Measurements from ENCODE around the gene GNGT2. TPM values are rescaled to one million over a fixed set of nuclear protein-coding genes. Genes with fewer than 3 reads are reported as not detected.

Gene GNGT2
- total RNA-seq, 2 donors from 2014 or later, result 24.6 to 27.5 TPM

DNA sequence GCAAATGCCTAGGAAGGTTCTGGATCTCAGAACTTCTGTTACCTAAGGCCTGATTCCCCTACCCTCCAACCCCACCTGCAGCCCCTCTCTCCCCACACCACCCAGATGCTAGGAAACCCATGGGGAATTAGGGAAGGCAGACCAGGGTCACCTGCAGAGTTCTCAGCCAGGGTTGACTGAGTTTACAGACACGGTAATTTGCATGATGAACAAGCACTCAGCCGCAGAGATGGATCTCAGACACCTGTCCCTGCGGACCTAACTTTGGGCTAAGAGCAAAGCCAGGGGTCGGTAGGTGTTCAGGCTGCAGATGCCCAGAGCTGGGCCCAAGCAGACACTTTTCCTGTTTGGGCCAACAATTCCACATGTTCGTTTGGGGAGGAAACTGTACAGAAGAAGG, 3.0 kb upstream of the GNGT2 start:
- no peaks in the 10 kb centered on the region for H3K27me3 Mint-ChIP-seq (ENCODE audit: low read depth)
- H3K36me3 Mint-ChIP-seq (ENCODE audit: insufficient read depth in 2 of 2), result peaks cover 4 to 10% of the 10 kb centered on the region in 2 donors
- peaks cover 93% of the 10 kb centered on the region for H3K4me1 Mint-ChIP-seq (ENCODE audit: low read depth)
- H3K9me3 Mint-ChIP-seq, result no peaks in the 10 kb centered on the region
- peak overlapping the region; percentile 92 to 96 for H3K4me3 Mint-ChIP-seq
- ATAC-seq (replicated peaks in 1 of 2) (no peak), DNase-seq (no peak)
- H3K27ac Mint-ChIP-seq, result peak overlapping the region; percentile 76

DNA sequence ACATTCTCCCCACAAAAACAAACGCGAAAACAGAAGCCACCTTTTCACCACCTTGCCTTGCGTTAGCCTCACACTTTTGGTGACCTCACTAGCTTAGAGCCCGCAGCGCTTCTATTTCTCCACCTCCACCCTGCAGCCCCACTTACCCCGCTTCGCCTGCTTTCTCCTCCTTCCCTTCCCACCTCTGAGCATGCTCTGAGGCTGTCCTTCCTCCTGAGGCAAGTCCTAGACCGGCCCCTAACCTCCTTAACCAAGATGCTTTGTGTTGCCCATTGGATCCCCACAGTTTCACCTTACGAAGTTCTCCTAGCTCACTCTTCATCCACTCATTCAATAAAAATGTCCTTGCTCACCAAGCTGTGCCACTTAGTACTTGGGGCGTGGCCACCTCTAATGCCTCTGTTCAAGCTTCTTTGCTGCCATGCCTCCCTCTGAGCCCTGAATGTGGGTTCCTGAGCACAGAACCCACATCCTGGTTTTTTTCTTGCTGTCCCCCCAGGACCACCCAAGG, 1.3 kb downstream of the GNGT2 start:
- no peaks in the 10 kb centered on the region for H3K9me3 Mint-ChIP-seq

DNA sequence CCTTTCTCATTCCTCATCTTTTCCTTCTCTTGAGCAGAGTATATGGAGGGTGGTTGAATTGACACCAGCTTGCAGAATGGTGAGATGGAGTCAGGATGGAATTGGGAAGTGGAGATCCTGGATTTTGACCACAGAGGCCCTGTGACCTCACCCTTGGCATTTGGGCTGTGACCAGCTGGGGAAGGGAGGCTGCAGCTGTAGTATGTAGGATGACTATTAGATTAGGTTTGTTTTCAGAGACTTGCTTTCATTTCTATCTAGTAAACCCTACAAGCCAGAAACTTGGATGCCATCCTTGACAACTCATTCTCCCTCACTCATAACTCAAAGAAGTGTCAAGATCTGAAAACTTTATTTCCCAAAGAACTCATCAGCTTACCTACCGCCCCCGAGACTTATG, 5.9 kb downstream of the GNGT2 start:
- H3K36me3 Mint-ChIP-seq (ENCODE audit: insufficient read depth in 2 of 2), result peaks cover 3 to 8% of the 10 kb centered on the region in 2 donors

More for the DNA sequence above, 1.3 kb downstream of the GNGT2 start:
- Mint-ChIP-seq H3K27ac (peak overlapping the region; percentile 93), H3K4me3 (peak overlapping the region; percentile 92 to 96), H3K4me1 (ENCODE audit: low read depth) (peaks cover 52% of the 10 kb centered on the region), H3K27me3 (ENCODE audit: low read depth) (no peaks in the 10 kb centered on the region), H3K36me3 (ENCODE audit: insufficient read depth in 2 of 2) (peaks cover 5 to 11% of the 10 kb centered on the region in 2 donors)
- DNase-seq (peak in 1 of 2 donors; percentile 20), ATAC-seq (replicated peaks in 1 of 2) (peak; percentile 8 to 20)

DNA sequence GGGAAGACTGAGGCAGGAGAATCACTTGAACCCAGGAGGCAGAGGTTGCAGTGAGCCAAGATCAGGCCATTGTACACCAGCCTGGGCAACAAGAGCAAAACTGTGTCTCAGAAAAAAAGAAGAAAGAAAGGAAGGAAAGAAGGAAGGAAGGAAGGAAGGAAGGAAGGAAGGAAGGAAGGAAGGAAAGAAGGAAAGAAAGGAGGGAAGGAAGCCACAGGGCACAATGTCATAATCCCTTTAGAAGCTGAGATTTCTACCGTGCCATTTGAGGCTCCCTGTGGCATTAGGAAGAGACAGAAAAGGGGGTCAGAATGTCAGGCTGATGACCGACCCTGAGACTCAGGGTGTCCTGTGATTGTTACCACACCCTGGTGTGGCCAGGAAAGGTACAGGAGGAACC, 6.6 kb downstream of the GNGT2 start:
- H3K4me3 Mint-ChIP-seq, result no peak overlapping the region
- H3K27ac Mint-ChIP-seq, result no peak overlapping the region
- no peak for ATAC-seq (replicated peaks in 1 of 2)
- H3K4me1 Mint-ChIP-seq (ENCODE audit: low read depth), result peaks cover 3% of the 10 kb centered on the region
- no peaks in the 10 kb centered on the region for H3K27me3 Mint-ChIP-seq (ENCODE audit: low read depth)
- H3K36me3 Mint-ChIP-seq (ENCODE audit: insufficient read depth in 2 of 2), result peaks cover 3 to 8% of the 10 kb centered on the region in 2 donors
- H3K9me3 Mint-ChIP-seq, result no peaks in the 10 kb centered on the region
- no peak for DNase-seq

More for the DNA sequence above, 5.9 kb downstream of the GNGT2 start:
- Mint-ChIP-seq H3K27ac (no peak overlapping the region), H3K9me3 (no peaks in the 10 kb centered on the region), H3K27me3 (ENCODE audit: low read depth) (no peaks in the 10 kb centered on the region), H3K4me1 (ENCODE audit: low read depth) (peaks cover 11% of the 10 kb centered on the region), H3K4me3 (no peak overlapping the region)
- DNase-seq, result no peak
- ATAC-seq (replicated peaks in 1 of 2), result no peak

DNA sequence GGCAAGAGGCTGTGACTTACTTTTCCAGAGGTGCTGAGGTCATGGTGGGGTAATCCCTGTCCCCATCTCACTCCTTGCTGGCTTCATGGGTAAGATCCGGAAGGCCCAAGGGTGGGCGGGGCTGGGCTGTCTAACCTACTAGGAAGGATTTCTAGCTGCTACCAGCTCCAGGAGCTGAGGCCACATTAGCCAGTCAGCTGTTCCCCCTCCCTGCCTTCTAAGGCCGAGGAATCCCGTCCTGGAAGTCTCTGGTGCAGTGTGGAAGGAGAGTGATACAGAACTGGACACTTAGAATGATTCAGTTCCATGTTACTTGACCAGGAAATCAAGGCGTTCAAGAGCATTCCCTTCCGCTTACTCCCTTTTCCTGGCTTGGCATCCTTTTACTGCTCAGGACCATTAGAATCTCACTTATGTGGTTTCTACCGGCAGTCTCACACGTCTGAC, 8.9 kb downstream of the GNGT2 start:
- H3K9me3 Mint-ChIP-seq, result no peaks in the 10 kb centered on the region
- no peak overlapping the region for H3K4me3 Mint-ChIP-seq
- H3K36me3 Mint-ChIP-seq (ENCODE audit: insufficient read depth in 2 of 2), result peaks cover 3 to 5% of the 10 kb centered on the region in 2 donors

DNA sequence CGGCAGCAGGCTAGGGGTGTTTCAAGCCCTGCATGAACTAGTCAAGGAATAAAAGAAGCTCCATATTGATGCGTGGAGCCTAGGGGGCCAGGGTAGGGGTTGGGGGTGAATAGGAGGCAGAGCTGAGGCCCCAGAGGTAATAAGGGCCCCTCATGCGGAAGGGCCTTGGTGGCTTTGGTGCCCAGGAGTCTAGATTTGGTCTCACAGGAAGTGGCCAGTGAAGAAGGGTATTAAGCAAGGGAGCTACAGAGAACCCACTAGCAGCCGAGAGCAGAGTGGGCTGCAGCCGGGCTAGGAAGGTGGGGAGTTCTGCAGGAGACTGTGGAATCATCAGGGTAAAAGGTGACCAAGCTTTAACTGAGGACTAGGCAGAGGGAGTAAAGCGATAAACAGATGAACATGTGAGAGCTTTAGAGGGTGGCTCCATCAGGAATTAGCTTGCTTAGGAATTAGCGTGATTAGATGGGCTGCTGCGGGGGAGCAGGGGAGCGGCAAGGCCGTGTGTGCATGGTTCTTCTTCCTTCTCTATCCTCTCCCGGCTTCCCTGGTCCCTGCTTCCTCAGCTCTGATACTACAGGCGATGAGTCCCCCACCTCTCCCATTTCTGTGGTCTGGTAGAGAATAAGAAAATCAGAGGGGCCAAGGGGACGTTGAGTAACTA, 9.8 kb downstream of the GNGT2 start:
- ATAC-seq (replicated peaks in 1 of 2) (no peak), DNase-seq (no peak)
- Mint-ChIP-seq H3K27me3 (ENCODE audit: low read depth) (no peaks in the 10 kb centered on the region), H3K9me3 (no peaks in the 10 kb centered on the region), H3K27ac (no peak overlapping the region), H3K4me1 (ENCODE audit: low read depth) (peaks cover 6% of the 10 kb centered on the region), H3K36me3 (ENCODE audit: insufficient read depth in 2 of 2) (peaks cover 0 to 3% of the 10 kb centered on the region in 2 donors), H3K4me3 (no peak overlapping the region)

More for the DNA sequence above, 8.9 kb downstream of the GNGT2 start:
- Mint-ChIP-seq H3K4me1 (ENCODE audit: low read depth) (no peaks in the 10 kb centered on the region), H3K27ac (no peak overlapping the region), H3K27me3 (ENCODE audit: low read depth) (no peaks in the 10 kb centered on the region)
- no peak for ATAC-seq (replicated peaks in 1 of 2)
- no peak for DNase-seq

DNA sequence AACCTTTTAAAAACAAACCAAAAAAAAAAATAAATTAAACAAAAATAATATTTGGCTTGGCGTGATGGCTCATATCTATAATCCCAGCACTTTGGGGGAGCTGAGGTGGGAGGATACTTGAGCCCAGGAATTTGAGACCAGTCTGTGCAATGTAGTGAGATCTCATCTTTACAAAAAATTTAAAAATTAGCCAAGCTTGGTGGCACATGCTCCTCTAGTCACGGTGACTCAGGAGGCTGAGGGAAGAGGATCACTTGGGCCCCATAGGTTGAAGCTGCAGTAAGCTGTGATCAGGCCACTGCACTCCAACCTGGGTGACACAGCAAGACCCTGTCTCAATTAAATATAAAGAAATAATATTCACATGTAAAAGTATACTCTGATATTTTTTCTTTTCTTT, 12.2 kb downstream of the GNGT2 start:
- peaks cover 29% of the 10 kb centered on the region for H3K4me1 Mint-ChIP-seq (ENCODE audit: low read depth)
- no peak overlapping the region for H3K4me3 Mint-ChIP-seq
- no peaks in the 10 kb centered on the region for H3K36me3 Mint-ChIP-seq (ENCODE audit: insufficient read depth in 2 of 2)
- no peak overlapping the region for H3K27ac Mint-ChIP-seq
- DNase-seq (no peak), ATAC-seq (replicated peaks in 1 of 2) (no peak)
- no peaks in the 10 kb centered on the region for H3K27me3 Mint-ChIP-seq (ENCODE audit: low read depth)
- no peaks in the 10 kb centered on the region for H3K9me3 Mint-ChIP-seq

DNA sequence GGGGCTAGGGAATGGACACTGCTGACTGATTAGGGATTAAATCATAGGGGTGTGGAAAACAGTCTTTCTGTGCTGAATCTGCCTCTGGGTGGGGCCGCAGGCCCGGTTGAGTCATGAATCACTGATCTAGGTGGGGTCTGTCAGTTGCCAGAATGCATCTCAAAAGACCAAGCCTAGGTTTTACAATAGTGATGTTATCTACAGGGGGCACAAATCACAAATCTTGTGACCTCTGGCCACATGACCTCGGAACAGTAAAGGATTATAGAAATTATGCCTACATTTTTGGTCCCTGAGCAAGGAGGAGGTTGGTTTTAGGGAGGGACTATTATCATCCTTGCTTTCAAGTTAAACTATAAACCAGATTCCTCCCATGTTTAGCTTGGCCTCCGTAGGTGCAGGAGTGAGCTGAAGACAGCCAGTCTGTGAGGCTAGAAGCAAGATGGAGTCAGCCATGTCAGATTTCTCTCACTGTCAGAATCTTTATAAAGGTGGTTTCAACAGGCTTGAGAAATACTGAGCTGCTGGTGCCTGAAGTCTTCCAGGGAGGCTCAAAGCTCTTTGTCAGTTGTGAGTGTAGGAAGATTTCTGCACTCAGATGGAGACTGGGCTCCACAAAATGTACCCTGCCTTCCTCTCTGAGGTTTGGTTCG, 12.9 kb downstream of the GNGT2 start:
- peaks cover 36% of the 10 kb centered on the region for H3K4me1 Mint-ChIP-seq (ENCODE audit: low read depth)
- H3K36me3 Mint-ChIP-seq (ENCODE audit: insufficient read depth in 2 of 2), result no peaks in the 10 kb centered on the region
- H3K27me3 Mint-ChIP-seq (ENCODE audit: low read depth), result no peaks in the 10 kb centered on the region
- ATAC-seq (replicated peaks in 1 of 2) (no peak), DNase-seq (no peak)
- H3K27ac Mint-ChIP-seq, result no peak overlapping the region
- H3K4me3 Mint-ChIP-seq, result no peak overlapping the region
- no peaks in the 10 kb centered on the region for H3K9me3 Mint-ChIP-seq

DNA sequence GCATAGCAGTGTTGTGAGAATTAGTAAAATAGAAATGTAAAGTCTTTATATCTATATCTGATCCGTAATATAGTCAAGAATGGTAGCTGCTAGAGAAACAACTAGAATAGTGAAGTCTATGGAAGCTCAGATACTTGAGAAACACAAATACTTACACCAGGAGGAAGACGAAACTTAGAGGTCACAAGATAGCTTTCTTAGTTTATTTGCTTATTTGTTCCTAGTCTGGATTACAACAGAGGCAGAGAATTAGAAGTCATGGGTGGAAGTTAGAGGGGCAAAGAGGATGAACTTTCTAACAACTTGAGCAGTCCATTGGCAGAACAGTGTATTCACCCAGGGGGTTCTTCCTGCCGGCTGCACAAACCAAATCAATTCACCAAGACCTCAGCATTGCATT, 13.9 kb downstream of the GNGT2 start:
- Mint-ChIP-seq H3K9me3 (no peaks in the 10 kb centered on the region), H3K4me1 (ENCODE audit: low read depth) (peaks cover 44% of the 10 kb centered on the region), H3K36me3 (ENCODE audit: insufficient read depth in 2 of 2) (no peaks in the 10 kb centered on the region), H3K27ac (no peak overlapping the region), H3K27me3 (ENCODE audit: low read depth) (no peaks in the 10 kb centered on the region), H3K4me3 (no peak overlapping the region)
- ATAC-seq (replicated peaks in 1 of 2) (no peak), DNase-seq (no peak)

DNA sequence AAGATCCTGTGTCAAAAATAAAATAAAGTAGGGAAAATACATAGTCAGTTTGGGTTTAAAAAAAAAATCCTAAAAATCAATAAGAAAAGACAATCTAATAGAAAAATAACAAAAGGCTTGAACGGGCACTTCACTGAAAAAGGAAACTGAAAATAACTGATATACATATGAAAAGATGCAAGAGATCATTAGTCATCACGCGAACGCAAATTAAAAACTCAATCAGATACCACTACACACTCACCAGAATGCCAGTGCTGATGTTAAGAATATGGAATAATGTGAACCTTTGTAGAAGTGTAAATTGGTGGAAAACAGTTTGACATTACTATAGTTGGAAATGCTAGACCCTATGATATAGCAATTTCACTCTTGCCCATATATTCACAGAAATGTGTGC, 14.6 kb downstream of the GNGT2 start:
- H3K9me3 Mint-ChIP-seq, result no peaks in the 10 kb centered on the region
- peak overlapping the region; percentile 41 to 54 for H3K4me3 Mint-ChIP-seq

DNA sequence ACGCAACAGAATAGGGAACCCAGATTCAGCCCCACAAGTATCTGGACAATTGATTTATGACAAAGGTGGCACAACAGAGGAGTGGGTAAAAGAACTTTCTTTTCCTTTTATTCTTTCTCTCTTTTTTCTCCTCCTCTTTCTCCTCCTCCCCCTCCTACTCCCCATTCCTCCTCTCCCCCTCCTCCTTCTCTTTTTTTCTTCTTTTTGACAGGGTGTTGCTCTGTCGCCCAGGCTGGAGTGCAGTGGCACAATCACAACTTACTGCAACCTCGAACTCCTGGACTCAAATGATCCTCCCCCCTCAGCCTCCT, 16.1 kb downstream of the GNGT2 start:
- Mint-ChIP-seq H3K36me3 (ENCODE audit: insufficient read depth in 2 of 2) (no peaks in the 10 kb centered on the region), H3K27ac (no peak overlapping the region), H3K4me1 (ENCODE audit: low read depth) (peaks cover 53% of the 10 kb centered on the region), H3K9me3 (no peaks in the 10 kb centered on the region), H3K27me3 (ENCODE audit: low read depth) (no peaks in the 10 kb centered on the region), H3K4me3 (peak overlapping the region; percentile 93 to 98)
- DNase-seq (no peak), ATAC-seq (replicated peaks in 1 of 2) (no peak)

More for the DNA sequence above, 14.6 kb downstream of the GNGT2 start:
- Mint-ChIP-seq H3K4me1 (ENCODE audit: low read depth) (peaks cover 49% of the 10 kb centered on the region), H3K27ac (peak overlapping the region; percentile 78), H3K36me3 (ENCODE audit: insufficient read depth in 2 of 2) (no peaks in the 10 kb centered on the region), H3K27me3 (ENCODE audit: low read depth) (no peaks in the 10 kb centered on the region)
- no peak for ATAC-seq (replicated peaks in 1 of 2)
- no peak for DNase-seq

DNA sequence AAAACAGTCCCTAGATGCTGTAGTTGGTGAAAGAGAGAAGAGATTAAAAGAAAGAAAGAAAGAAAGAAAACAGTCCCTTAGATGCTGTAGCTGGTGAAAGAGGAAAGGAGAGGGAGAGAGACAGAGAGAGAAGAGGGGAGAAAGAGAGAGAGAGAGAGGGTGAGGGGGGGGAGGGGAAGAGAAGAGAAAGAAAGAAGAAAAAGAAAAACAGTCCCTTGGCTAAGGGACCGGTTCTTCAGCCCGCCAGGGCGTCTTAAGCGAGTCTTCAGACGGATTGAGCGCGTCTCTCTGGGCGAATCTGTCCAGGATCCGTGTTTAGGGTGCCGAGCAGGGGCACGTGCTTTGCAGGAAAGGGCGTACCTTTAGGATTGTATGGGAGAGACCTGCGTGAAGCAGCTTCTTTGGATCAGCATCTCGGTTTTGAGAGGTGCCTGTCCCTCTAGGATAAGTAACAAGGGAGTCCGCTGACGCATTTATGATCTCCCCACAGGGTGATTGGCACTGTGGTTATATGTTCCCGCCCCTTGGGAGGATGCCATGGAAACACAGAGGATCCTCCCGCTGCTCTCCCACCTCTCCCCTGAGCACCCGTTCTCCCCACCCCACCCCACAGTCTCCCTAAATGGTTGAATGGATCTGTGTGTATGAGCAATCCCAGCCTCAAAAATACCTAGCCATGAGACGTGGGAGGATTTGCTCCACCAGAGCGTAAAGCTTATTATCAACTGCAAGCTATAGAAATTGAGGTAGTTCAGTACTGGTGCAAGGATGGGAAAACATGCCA, 16.7 kb downstream of the GNGT2 start:
- H3K4me1 Mint-ChIP-seq (ENCODE audit: low read depth), result peaks cover 53% of the 10 kb centered on the region
- peak overlapping the region; percentile 99 for H3K27ac Mint-ChIP-seq
- H3K36me3 Mint-ChIP-seq (ENCODE audit: insufficient read depth in 2 of 2), result no peaks in the 10 kb centered on the region
- DNase-seq (peak in 1 of 2 donors; percentile 18), ATAC-seq (replicated peaks in 1 of 2) (no peak)
- H3K27me3 Mint-ChIP-seq (ENCODE audit: low read depth), result no peaks in the 10 kb centered on the region
- H3K9me3 Mint-ChIP-seq, result no peaks in the 10 kb centered on the region
- H3K4me3 Mint-ChIP-seq, result peak overlapping the region; percentile 93 to 98

Data from activated T-cell treated with anti-CD3 and anti-CD28 coated beads, Interleukin-2, amount 50 U/mL, for 72 hours (primary cell).